K562 (cell line): ENCODE data around the gene CHMP3. TPM values are rescaled to one million over a fixed set of nuclear protein-coding genes. Genes with fewer than 3 reads are reported as not detected.

Source experiments
- ATAC-seq: fragments of 200-7000 bp; cut with Tn5 transposase; 3 replicates; pipeline ENCODE4 v1.9.1; 2020; ENCODE audit warnings: moderate library complexity
- BruUV-seq: library from RNA; stranded (reverse); fragments of 400-500 nt; replicated peaks from 2 replicates; lab custom pipeline; 2021; lab: Mats Ljungman, UMichigan
- CTCF ChIA-PET: fragments of 300-600 bp; formaldehyde crosslinking; extraction: SDS; loops from one replicate; lab custom pipeline; 2021; ENCODE audit warnings: low intra/inter-chr PET ratio; lab: Yijun Ruan, JAX
- POLR2A ChIA-PET: fragments of 300-600, 350-650 bp; sonication (Branson Sonifier 250); formaldehyde crosslinking; extraction: SDS; loops from one replicate; lab custom pipeline; 2021; ENCODE audit warnings: antibody characterized with exemption, inconsistent platforms; lab: Yijun Ruan, JAX
- DNase-seq, 4 experiments: peaks; one replicate each; pipeline versions ENCODE4 v3.0.0 to v3.0.0-alpha.2; 2011 to 2018; ENCODE audit warnings: low spot score in 3 of 4, mixed read lengths in 3 of 4; ENCODE audit errors: extremely low read depth in 1 of 4
- FAIRE-seq: peaks from 2 replicates; lab custom pipeline; 2011; peaks lifted over from hg19 to GRCh38; lab: Jason Lieb, UNC
- H2AFZ ChIP-seq: 2 replicates; pipeline ENCODE4 v1.6.0; 2011; ENCODE audit warnings: low read depth, low read length, control low read depth, inconsistent platforms
- H3K27ac ChIP-seq: fragments of 200-600 bp; 3 replicates; pipeline ENCODE4 v1.8.0; 2011; ENCODE audit warnings: low read depth, mild to moderate bottlenecking, control low read depth, inconsistent platforms, low read length, moderate library complexity, mixed read lengths; ENCODE audit errors: extremely low read depth
- H3K27me3 ChIP-seq, 2 experiments: fragments of 300-600 bp in 1 of 2; 2 replicates in 1 of 2; 3 replicates in 1 of 2; pipeline versions ENCODE4 v1.6.0 to v1.8.0; 2011; ENCODE audit warnings: inconsistent platforms in 2 of 2, low read length in 2 of 2, mild to moderate bottlenecking in 1 of 2, mixed read lengths in 1 of 2, moderate library complexity in 1 of 2; ENCODE audit not compliant: control insufficient read depth in 2 of 2, insufficient read depth in 2 of 2
- H3K36me3 ChIP-seq: fragments of 300-600 bp; 3 replicates; pipeline ENCODE4 v1.8.0; 2011; ENCODE audit warnings: mild to moderate bottlenecking, low read length, inconsistent platforms; ENCODE audit not compliant: control insufficient read depth, insufficient read depth
- H3K4me1 ChIP-seq, 2 experiments: fragments of 200-600 bp in 1 of 2; replicated peaks in 1 of 2; 2 replicates in 1 of 2; 3 replicates in 1 of 2; pipeline versions ENCODE4 v1.5.1 to v1.8.0; 2011; ENCODE audit warnings: inconsistent platforms in 2 of 2, low read length in 2 of 2, mild to moderate bottlenecking in 1 of 2, mixed read lengths in 1 of 2, moderate library complexity in 1 of 2; ENCODE audit not compliant: control insufficient read depth in 2 of 2, insufficient read depth in 2 of 2
- H3K4me2 ChIP-seq: 2 replicates; pipeline ENCODE4 v1.6.1; 2011; ENCODE audit warnings: low read length, control low read depth, inconsistent platforms, mixed read lengths; ENCODE audit not compliant: insufficient read depth
- H3K4me3 ChIP-seq: fragments of 200-600 bp; sonication (generic), shearing (Covaris generic); 2 replicates; pipeline ENCODE4 v1.5.1; 2016; ENCODE audit warnings: control low read depth, inconsistent platforms
- H3K79me2 ChIP-seq: fragments of 200-600 bp; 3 replicates; pipeline ENCODE4 v1.8.0; 2011; ENCODE audit warnings: low read length, inconsistent platforms; ENCODE audit not compliant: control insufficient read depth, insufficient read depth
- H3K9ac ChIP-seq, 2 experiments: 2 replicates each; pipeline versions ENCODE4 v1.6.0 to v1.6.1; 2011; ENCODE audit warnings: low read depth in 2 of 2, low read length in 2 of 2, control low read depth in 1 of 2, inconsistent platforms in 1 of 2, mild to moderate bottlenecking in 1 of 2, mixed read lengths in 1 of 2; ENCODE audit not compliant: insufficient read depth in 1 of 2
- H3K9me1 ChIP-seq: one replicate; pipeline ENCODE4 v1.6.0; 2011; ENCODE audit warnings: inconsistent platforms, mild to moderate bottlenecking, low read length, moderate library complexity; ENCODE audit not compliant: control insufficient read depth, insufficient read depth
- H3K9me3 ChIP-seq: replicated peaks from 2 replicates; pipeline ENCODE4 v1.5.1; 2011; ENCODE audit warnings: low read depth, low read length, inconsistent platforms; ENCODE audit not compliant: control insufficient read depth, insufficient read depth
- H4K20me1 ChIP-seq: replicated peaks from 2 replicates; pipeline ENCODE4 v1.6.1; 2011; ENCODE audit warnings: low read length, inconsistent platforms, mixed read lengths; ENCODE audit not compliant: control insufficient read depth, insufficient read depth
- BHLHE40 ChIP-seq: IDR thresholded peaks from 2 replicates; pipeline ENCODE4 v1.6.1; 2011; ENCODE audit warnings: low read length, improper control_type of control experiment
- BRD9 ChIP-seq: fragments of 450-650 bp; IDR thresholded peaks from 2 replicates; pipeline ENCODE4 v1.6.1; 2018; ENCODE audit warnings: low read depth; ENCODE audit not compliant: partially characterized antibody
- CREB3L1 ChIP-seq: fragments of 450-650 bp; IDR thresholded peaks from 2 replicates; pipeline ENCODE4 v1.6.1; 2014; ENCODE audit warnings: low read depth, mild to moderate bottlenecking, moderate library complexity, borderline replicate concordance
- MEF2A ChIP-seq: IDR thresholded peaks from 2 replicates; pipeline ENCODE4 v1.6.1; 2011; ENCODE audit warnings: low read depth, mild to moderate bottlenecking, low read length, moderate library complexity; ENCODE audit not compliant: control insufficient read depth
- MYC ChIP-seq, 2 experiments: fragments of 250-450 bp in 1 of 2; sonication (Bioruptor Pico) in 1 of 2; IDR thresholded peaks; 2 replicates each; pipeline versions ENCODE4 v1.5.1 to v1.6.1; 2012 to 2021; ENCODE audit warnings: low read depth in 2 of 2, borderline replicate concordance in 1 of 2, improper control_type of control experiment in 1 of 2, low read length in 1 of 2, mild to moderate bottlenecking in 1 of 2, moderate library complexity in 1 of 2
- NR2C1 ChIP-seq, 2 experiments: fragments of 450-650 bp; IDR thresholded peaks; 2 replicates each; pipeline ENCODE4 v1.6.1; 2017; ENCODE audit warnings: mild to moderate bottlenecking in 2 of 2, antibody characterized with exemption in 1 of 2, inconsistent platforms in 1 of 2, missing compliant biosample characterization in 1 of 2, missing genetic modification characterization in 1 of 2
- NUFIP1 ChIP-seq: fragments of 450-650 bp; IDR thresholded peaks from 2 replicates; pipeline ENCODE4 v1.6.1; 2018; ENCODE audit not compliant: partially characterized antibody
- POLR2H ChIP-seq: IDR thresholded peaks from 2 replicates; pipeline ENCODE4 v1.6.1; 2016; ENCODE audit warnings: missing genetic modification characterization, low read depth, mild to moderate bottlenecking, control low read depth, missing compliant biosample characterization, moderate library complexity
- RFX5 ChIP-seq: IDR thresholded peaks from 2 replicates; pipeline ENCODE4 v1.6.1; 2011; ENCODE audit warnings: low read depth, mild to moderate bottlenecking, improper control_type of control experiment, low read length
- RNF2 ChIP-seq: sonication (generic); IDR thresholded peaks from 2 replicates; pipeline ENCODE4 v1.6.1; 2016
- SRSF1 ChIP-seq: fragments of 200-400 bp; formaldehyde crosslinking; IDR thresholded peaks from 2 replicates; pipeline ENCODE4 v1.6.1; 2017; ENCODE audit warnings: mild to moderate bottlenecking, low read depth, low read length, moderate library complexity
- TCF7L2 ChIP-seq: fragments of 150-350 bp; IDR thresholded peaks from 2 replicates; pipeline ENCODE4 v1.6.1; 2016; ENCODE audit warnings: low read depth, mild to moderate bottlenecking, low read length, moderate library complexity
- TEAD4 ChIP-seq, 2 experiments: sonication (generic) in 1 of 2; formaldehyde crosslinking in 1 of 2; IDR thresholded peaks; 2 replicates each; pipeline versions ENCODE4 v1.6.1 to v1.8.0; 2012 to 2022; ENCODE audit warnings: borderline replicate concordance in 1 of 2, inconsistent platforms in 1 of 2, low read length in 1 of 2, mild to moderate bottlenecking in 1 of 2, missing genetic modification reagents in 1 of 2
- ZKSCAN3 ChIP-seq: fragments of 250-450 bp; sonication (Bioruptor Pico); IDR thresholded peaks from 2 replicates; pipeline ENCODE4 v1.4.0; 2020
- ZNF121 ChIP-seq: sonication (generic); formaldehyde crosslinking; conservative IDR thresholded peaks from 2 replicates; pipeline ENCODE4 v1.8.0; 2022; ENCODE audit warnings: missing genetic modification reagents
- ZNF347 ChIP-seq: fragments of 450-650 bp; formaldehyde crosslinking; IDR thresholded peaks from 2 replicates; pipeline ENCODE4 v1.4.0; 2020; ENCODE audit warnings: low read depth, mild to moderate bottlenecking, moderate library complexity
- ZNF398 ChIP-seq: fragments of 250-450 bp; sonication (Bioruptor Pico); IDR thresholded peaks from 2 replicates; pipeline ENCODE4 v1.8.0; 2021; ENCODE audit warnings: moderate library complexity, mild to moderate bottlenecking, inconsistent platforms
- WGBS: fragments of 100-300 bp; shearing (Covaris generic); methylation state at CpG from one replicate; pipeline ENCODE4 v1.1.6; 2016; ENCODE audit warnings: low coverage, mixed read lengths; ENCODE audit not compliant: insufficient coverage; ENCODE audit errors: missing lambda C conversion rate; 5-methylcytosine and 5-hydroxymethylcytosine counted together
- in situ Hi-C: fragments of 300-500 bp; cut with MboI; formaldehyde crosslinking; loops from 4 replicates; pipeline ENCODE4 v1.15.0; 2018; ENCODE audit warnings: inconsistent platforms, mixed read lengths
- intact Hi-C: fragments of 100-400 bp; cut with micrococcal nuclease; formaldehyde crosslinking; loops from 2 replicates; pipeline ENCODE4 v1.14.2; 2022
- polyA plus RNA-seq, 8 experiments: library from polyadenylated mRNA; depleted of rRNA in 4 of 8; stranded (reverse) in 5 of 8; unstranded in 3 of 8; fragments of >200 nt; fragmentation: Nextera tagmentation in 2 of 8; fragmentation: Illumina TruSeq in 1 of 8; extraction: Ambion mirVana in 2 of 8; extraction: Trizol in 1 of 8; gene quantifications; 2 replicates each; pipeline versions ENCODE4 v1.2.1 to v1.2.3, GENCODE V29; 2011 to 2014; ENCODE audit warnings: inconsistent platforms in 1 of 8, missing spikeins in 1 of 8
- total RNA-seq, 7 experiments: library from RNA; depleted of rRNA in 6 of 7; stranded (reverse); fragments of >200 nt in 6 of 7; fragmentation: Illumina TruSeq in 2 of 7; extraction: Trizol in 2 of 7; gene quantifications; 2 replicates each; pipeline versions ENCODE4 v1.2.1 to v1.2.3, GENCODE V29; 2011 to 2021; ENCODE audit warnings: low replicate concordance in 1 of 7

Gene CHMP3
- total and polyA plus RNA-seq, 9 of the 15 experiments (the other 6 are each of a cell fraction or from before 2014, with no cell fraction given) = 20.6 to 52.5 (median 31.7) TPM

GRCh38 chr2:86525421-86526340 lies 37.6 kb downstream of the CHMP3 start (continued):
- TF ChIP-seq RFX5 (no peak), SRSF1 (no peak), BRD9 (no peak), NR2C1 (IDR thresholded peaks at IDR 0.05) (no peak), NR2C1 (tag; IDR thresholded peaks at IDR 0.05) (no peak), TEAD4 (IDR thresholded peaks at IDR 0.05; ENCODE audit: low read length) (no peak), TEAD4 (CRISPR knock-in tag; IDR thresholded peaks at IDR 0.05; ENCODE audit: borderline replicate concordance) (no peak), BHLHE40 (no peak), ZKSCAN3 (CRISPR knock-in tag) (no peak)

DNA sequence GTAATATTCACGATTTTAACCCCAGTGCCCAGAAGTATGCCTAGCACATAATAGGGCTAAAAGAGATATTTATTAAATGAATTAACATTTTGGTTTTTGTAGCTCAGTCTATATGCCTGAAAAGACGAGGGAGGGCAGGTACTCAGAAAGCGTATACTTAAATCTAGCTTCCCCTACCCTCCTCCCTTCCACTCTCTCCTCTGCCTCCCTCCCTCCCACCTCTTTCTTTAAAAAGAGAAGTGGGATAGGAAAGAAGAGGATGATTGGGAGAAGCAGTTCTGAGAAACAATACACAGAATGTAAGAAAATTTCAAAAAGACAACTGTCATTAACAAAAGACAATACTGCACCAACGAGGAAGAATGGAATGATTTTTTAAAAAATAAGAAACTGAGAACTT lies 39.8 kb downstream of the CHMP3 start:
- intact Hi-C loops = no loop called here
- Histone ChIP-seq H4K20me1 (no peaks in the 10 kb centered on the region), H3K4me1 (no peaks in the 10 kb centered on the region), H2AFZ (no peak overlapping the region), H3K4me3 (no peak overlapping the region), H3K9ac (no peak overlapping the region), H3K4me2 (no peak overlapping the region), H3K27ac (no peak overlapping the region), H3K9me1 (no peaks in the 10 kb centered on the region), H3K36me3 (peaks cover 3% of the 10 kb centered on the region; the same call in 1 of the 3 replicates), H3K79me2 (no peaks in the 10 kb centered on the region), H3K9me3 (no peaks in the 10 kb centered on the region; the same call in 1 of the 2 replicates), H3K27me3 (no peaks in the 10 kb centered on the region)
- ChIA-PET CTCF (no interaction called here), POLR2A (no interaction called here)
- TF ChIP-seq MEF2A (no peak), TCF7L2 (no peak), ZNF121 (CRISPR knock-in tag) (no peak), NUFIP1 (no peak), RNF2 (no peak), POLR2H (no peak), MYC (IDR thresholded peaks at IDR 0.05; ENCODE audit: low read depth, low read length) (no peak), MYC (CRISPR knock-in tag; IDR thresholded peaks at IDR 0.05; ENCODE audit: borderline replicate concordance, low read depth) (no peak), ZNF398 (CRISPR knock-in tag) (no peak), ZNF347 (CRISPR knock-in tag) (no peak), CREB3L1 (no peak)
- in situ Hi-C loops = no loop called here
- no peak for ATAC-seq
- WGBS = 67% methylated on average over 4 of the region's 4 CpGs
- no peak for FAIRE-seq
- no TSS peak for BruUV-seq
- DNase-seq = no peak
